Measurements from ENCODE around the gene PHC2. TPM values are rescaled to one million over a fixed set of nuclear protein-coding genes. Genes with fewer than 3 reads are reported as not detected.
A peak's percentile ranks its signal among the peaks of the same experiment; 100 is the strongest.

Gene PHC2
- total and polyA plus RNA-seq, 4 donors, result 79.9 to 311 (median 121) TPM

DNA sequence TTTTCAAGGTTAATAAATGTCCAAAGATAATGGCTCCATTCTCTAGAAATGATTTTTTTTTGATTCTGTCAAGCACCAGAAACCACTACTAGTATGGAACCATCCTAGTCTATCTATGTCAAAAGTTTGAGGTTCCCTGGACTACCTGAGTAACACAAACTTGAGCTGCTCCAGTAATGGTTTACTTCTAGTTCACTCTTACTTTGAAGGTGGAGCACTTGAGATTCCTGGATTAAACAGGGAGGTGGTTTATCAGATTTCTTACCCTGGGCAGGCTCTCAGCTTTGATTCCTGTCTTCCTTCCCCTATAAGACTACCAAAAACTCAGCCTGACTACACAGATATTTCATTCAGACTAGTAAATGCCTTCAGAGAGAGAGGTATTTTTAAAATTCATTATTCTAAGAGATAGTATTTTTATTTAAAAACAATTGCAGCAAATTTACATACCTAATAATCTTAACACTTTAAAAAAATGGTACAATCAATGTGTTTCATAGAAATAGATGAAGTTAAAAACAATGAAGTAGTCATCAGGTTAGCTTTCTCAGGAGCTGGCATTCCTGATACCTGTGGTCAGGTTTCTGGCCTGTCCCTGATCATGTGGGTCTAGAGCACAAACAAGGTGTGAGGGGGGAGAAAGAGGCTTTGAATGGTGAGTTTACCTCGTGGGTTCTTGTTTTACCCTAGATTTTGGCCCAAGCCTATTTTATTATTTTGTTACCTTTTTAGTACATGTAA lies 23.4 kb downstream of the PHC2 start:
- Histone ChIP-seq H3K27ac (ENCODE audit: low read depth in 1 of 2, low read length in 1 of 2) (peak overlapping the region in 1 of 2 donors; percentile 74), H3K9ac (ENCODE audit: insufficient read depth in 1 of 2, low read length in 2 of 2) (no peak overlapping the region), H3K4me3 (no peak overlapping the region), H3K27me3 (ENCODE audit: control insufficient read depth in 3 of 3, insufficient read depth in 3 of 3, low read length in 2 of 3) (no peaks in the 10 kb centered on the region), H3K9me3 (ENCODE audit: control insufficient read depth in 4 of 4, insufficient read depth in 3 of 4, low read length in 3 of 4) (no peaks in the 10 kb centered on the region), H3K4me1 (ENCODE audit: control insufficient read depth in 5 of 5, insufficient read depth in 5 of 5, low read length in 5 of 5) (peaks cover 0 to 7% (median 0%) of the 10 kb centered on the region in 5 donors), H3K36me3 (ENCODE audit: control insufficient read depth in 4 of 4, insufficient read depth in 4 of 4, low read length in 4 of 4) (no peaks in the 10 kb centered on the region)
- TF ChIP-seq, protein P1, sequence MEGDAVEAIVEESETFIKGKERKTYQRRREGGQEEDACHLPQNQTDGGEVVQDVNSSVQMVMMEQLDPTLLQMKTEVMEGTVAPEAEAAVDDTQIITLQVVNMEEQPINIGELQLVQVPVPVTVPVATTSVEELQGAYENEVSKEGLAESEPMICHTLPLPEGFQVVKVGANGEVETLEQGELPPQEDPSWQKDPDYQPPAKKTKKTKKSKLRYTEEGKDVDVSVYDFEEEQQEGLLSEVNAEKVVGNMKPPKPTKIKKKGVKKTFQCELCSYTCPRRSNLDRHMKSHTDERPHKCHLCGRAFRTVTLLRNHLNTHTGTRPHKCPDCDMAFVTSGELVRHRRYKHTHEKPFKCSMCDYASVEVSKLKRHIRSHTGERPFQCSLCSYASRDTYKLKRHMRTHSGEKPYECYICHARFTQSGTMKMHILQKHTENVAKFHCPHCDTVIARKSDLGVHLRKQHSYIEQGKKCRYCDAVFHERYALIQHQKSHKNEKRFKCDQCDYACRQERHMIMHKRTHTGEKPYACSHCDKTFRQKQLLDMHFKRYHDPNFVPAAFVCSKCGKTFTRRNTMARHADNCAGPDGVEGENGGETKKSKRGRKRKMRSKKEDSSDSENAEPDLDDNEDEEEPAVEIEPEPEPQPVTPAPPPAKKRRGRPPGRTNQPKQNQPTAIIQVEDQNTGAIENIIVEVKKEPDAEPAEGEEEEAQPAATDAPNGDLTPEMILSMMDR (IDR thresholded peaks at IDR 0.05; ENCODE audit: control extremely low read depth, extremely low read depth), result no peak
- peak in 1 of 3 donors; percentile 53 for DNase-seq
- ATAC-seq (ENCODE audit: insufficient read depth, low FRiP score), result no peak
- 76 to 86% methylated on average over 1 of the region's 1 CpG for WGBS, 2 donors

- no peak overlapping the region for H3K9ac ChIP-seq (ENCODE audit: insufficient read depth in 1 of 2, low read length in 2 of 2)
- TF ChIP-seq, protein P1 (IDR thresholded peaks at IDR 0.05; ENCODE audit: control extremely low read depth, extremely low read depth), result no peak
- H3K36me3 ChIP-seq (ENCODE audit: control insufficient read depth in 4 of 4, insufficient read depth in 4 of 4, low read length in 4 of 4), result no peaks in the 10 kb centered on the region
- ATAC-seq (ENCODE audit: insufficient read depth, low FRiP score), result no peak
- peaks cover 0 to 11% (median 2%) of the 10 kb centered on the region in 5 donors for H3K4me1 ChIP-seq (ENCODE audit: control insufficient read depth in 5 of 5, insufficient read depth in 5 of 5, low read length in 5 of 5)
- no peaks in the 10 kb centered on the region for H3K9me3 ChIP-seq (ENCODE audit: control insufficient read depth in 4 of 4, insufficient read depth in 3 of 4, low read length in 3 of 4)
- WGBS, 2 donors, result 90 to 93% methylated on average over 1 of the region's 1 CpG
- H3K4me3 ChIP-seq, result no peak overlapping the region
- no peak for DNase-seq
- H3K27ac ChIP-seq (ENCODE audit: low read depth in 1 of 2, low read length in 1 of 2), result no peak overlapping the region
- H3K27me3 ChIP-seq (ENCODE audit: control insufficient read depth in 3 of 3, insufficient read depth in 3 of 3, low read length in 2 of 3), result no peaks in the 10 kb centered on the region
Observed at GRCh38 chr1:33402206-33402605, 28.7 kb downstream of the PHC2 start.

DNA sequence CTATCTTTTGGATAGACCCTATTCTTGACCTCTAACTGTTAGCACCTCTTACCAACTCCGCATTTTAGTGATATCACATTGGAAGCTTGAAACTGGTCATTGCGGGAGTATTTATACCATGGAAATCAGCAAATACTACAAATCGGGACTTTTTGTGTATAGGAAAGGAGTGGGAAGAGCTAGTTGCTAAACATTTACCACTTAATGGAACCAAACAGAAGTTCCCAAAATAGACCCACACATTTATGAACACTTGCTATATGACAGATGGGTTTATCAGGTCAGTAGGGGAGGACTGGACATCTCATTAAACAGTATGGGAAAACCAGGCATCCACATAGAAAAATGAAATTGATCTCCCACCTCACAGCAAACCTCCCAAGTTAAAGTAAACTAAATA lies 29.4 kb downstream of the PHC2 start:
- Histone ChIP-seq H3K27me3 (ENCODE audit: control insufficient read depth in 3 of 3, insufficient read depth in 3 of 3, low read length in 2 of 3) (no peaks in the 10 kb centered on the region), H3K27ac (ENCODE audit: low read depth in 1 of 2, low read length in 1 of 2) (no peak overlapping the region), H3K4me3 (no peak overlapping the region), H3K36me3 (ENCODE audit: control insufficient read depth in 4 of 4, insufficient read depth in 4 of 4, low read length in 4 of 4) (no peaks in the 10 kb centered on the region), H3K9me3 (ENCODE audit: control insufficient read depth in 4 of 4, insufficient read depth in 3 of 4, low read length in 3 of 4) (no peaks in the 10 kb centered on the region), H3K4me1 (ENCODE audit: control insufficient read depth in 5 of 5, insufficient read depth in 5 of 5, low read length in 5 of 5) (peaks cover 0 to 11% (median 4%) of the 10 kb centered on the region in 5 donors), H3K9ac (ENCODE audit: insufficient read depth in 1 of 2, low read length in 2 of 2) (no peak overlapping the region)
- ATAC-seq (ENCODE audit: insufficient read depth, low FRiP score), result no peak
- no peak for DNase-seq
- TF ChIP-seq, protein P1 (IDR thresholded peaks at IDR 0.05; ENCODE audit: control extremely low read depth, extremely low read depth), result no peak
- 96% methylated on average over 3 of the region's 3 CpGs for WGBS, 2 donors

Measured in lung (tissue), 12 donors.